Measurements from ENCODE around the gene ELL2. TPM values are rescaled to one million over a fixed set of nuclear protein-coding genes. Genes with fewer than 3 reads are reported as not detected.
A peak's percentile ranks its signal among the peaks of the same experiment; 100 is the strongest.

The ELL2 gene
- total and polyA plus RNA-seq, 2 donors (not counting 1 experiment from before 2014, with no cell fraction given) = 68.5 to 121 TPM

DNA sequence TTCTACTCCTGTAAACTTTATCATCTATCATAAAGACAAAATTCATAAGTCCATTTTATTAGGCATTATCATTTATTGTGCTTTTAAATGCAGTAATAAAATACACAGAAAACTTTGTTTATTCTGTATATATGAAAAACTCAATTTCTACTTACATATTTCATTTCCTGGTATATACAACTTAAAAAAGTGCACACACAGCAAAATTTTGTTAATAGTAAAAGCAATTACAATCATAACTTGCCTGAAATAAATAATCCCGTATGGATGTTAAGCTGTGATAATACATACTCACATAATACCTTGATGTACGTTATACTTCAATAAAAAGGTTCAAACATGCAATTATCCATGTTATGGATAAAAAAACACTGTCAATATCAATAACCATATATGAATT lies 19.2 kb downstream of the ELL2 start:
- Histone ChIP-seq H3K79me2 (ENCODE audit: control insufficient read depth, insufficient read depth, low read length) (peaks cover 93% of the 10 kb centered on the region), H3K9me3 (ENCODE audit: control insufficient read depth, insufficient read depth, low read depth, low read length) (no peaks in the 10 kb centered on the region), H4K20me1 (ENCODE audit: control insufficient read depth, extremely low read depth, insufficient read depth, low read length) (peaks cover 3% of the 10 kb centered on the region), H3K27ac (ENCODE audit: insufficient read depth, low read length) (no peak overlapping the region), H3K4me1 (ENCODE audit: control insufficient read depth, extremely low read depth, insufficient read depth, low read length) (peaks cover 3% of the 10 kb centered on the region), H3K27me3 (ENCODE audit: control insufficient read depth, insufficient read depth, low read length) (no peaks in the 10 kb centered on the region), H2AFZ (ENCODE audit: low read length) (no peak overlapping the region), H3K9ac (ENCODE audit: insufficient read depth, low read length) (no peak overlapping the region), H3K4me3 (replicated peaks in 1 of 4; ENCODE audit: control extremely low read depth in 1 of 4, insufficient read depth in 1 of 4, low read depth in 3 of 4, low read length in 4 of 4) (no peak overlapping the region), H3K4me2 (ENCODE audit: extremely low read depth, insufficient read depth, low read length) (no peak overlapping the region), H3K36me3 (ENCODE audit: control insufficient read depth, insufficient read depth, low read length) (peaks cover 2% of the 10 kb centered on the region)
- DNase-seq (ENCODE audit: low read depth in 2 of 2) = no peak
- TF ChIP-seq, protein P1, sequence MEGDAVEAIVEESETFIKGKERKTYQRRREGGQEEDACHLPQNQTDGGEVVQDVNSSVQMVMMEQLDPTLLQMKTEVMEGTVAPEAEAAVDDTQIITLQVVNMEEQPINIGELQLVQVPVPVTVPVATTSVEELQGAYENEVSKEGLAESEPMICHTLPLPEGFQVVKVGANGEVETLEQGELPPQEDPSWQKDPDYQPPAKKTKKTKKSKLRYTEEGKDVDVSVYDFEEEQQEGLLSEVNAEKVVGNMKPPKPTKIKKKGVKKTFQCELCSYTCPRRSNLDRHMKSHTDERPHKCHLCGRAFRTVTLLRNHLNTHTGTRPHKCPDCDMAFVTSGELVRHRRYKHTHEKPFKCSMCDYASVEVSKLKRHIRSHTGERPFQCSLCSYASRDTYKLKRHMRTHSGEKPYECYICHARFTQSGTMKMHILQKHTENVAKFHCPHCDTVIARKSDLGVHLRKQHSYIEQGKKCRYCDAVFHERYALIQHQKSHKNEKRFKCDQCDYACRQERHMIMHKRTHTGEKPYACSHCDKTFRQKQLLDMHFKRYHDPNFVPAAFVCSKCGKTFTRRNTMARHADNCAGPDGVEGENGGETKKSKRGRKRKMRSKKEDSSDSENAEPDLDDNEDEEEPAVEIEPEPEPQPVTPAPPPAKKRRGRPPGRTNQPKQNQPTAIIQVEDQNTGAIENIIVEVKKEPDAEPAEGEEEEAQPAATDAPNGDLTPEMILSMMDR (conservative IDR thresholded peaks at IDR 0.05 in 1 of 2, IDR thresholded peaks at IDR 0.05 in 1 of 2; ENCODE audit: low read depth in 1 of 2, low read length in 2 of 2) = no peak
- TF ChIP-seq EZH2 (IDR thresholded peaks at IDR 0.05; ENCODE audit: low read length, missing control alignments) = no peak

DNA sequence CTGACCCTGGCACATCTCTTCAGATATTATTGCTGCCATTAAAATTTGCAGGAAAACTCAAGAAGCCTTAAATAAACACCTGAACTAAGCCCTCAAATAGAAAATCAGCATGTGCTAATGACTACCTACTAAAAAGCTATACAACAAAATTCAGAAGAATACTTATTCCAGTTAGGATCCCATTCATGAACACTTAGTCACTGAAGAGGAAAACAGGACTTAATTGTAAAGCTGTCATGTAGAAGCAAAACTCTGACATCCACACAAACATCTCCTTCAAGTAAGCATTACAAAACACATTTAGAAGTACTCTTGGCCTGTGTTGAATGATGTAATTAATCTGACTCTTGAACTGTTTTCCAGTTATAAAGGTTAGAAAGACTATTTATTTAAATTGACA lies 19.9 kb downstream of the ELL2 start:
- H3K4me2 ChIP-seq (ENCODE audit: extremely low read depth, insufficient read depth, low read length) = no peak overlapping the region
- H3K79me2 ChIP-seq (ENCODE audit: control insufficient read depth, insufficient read depth, low read length) = peaks cover 91% of the 10 kb centered on the region

DNA sequence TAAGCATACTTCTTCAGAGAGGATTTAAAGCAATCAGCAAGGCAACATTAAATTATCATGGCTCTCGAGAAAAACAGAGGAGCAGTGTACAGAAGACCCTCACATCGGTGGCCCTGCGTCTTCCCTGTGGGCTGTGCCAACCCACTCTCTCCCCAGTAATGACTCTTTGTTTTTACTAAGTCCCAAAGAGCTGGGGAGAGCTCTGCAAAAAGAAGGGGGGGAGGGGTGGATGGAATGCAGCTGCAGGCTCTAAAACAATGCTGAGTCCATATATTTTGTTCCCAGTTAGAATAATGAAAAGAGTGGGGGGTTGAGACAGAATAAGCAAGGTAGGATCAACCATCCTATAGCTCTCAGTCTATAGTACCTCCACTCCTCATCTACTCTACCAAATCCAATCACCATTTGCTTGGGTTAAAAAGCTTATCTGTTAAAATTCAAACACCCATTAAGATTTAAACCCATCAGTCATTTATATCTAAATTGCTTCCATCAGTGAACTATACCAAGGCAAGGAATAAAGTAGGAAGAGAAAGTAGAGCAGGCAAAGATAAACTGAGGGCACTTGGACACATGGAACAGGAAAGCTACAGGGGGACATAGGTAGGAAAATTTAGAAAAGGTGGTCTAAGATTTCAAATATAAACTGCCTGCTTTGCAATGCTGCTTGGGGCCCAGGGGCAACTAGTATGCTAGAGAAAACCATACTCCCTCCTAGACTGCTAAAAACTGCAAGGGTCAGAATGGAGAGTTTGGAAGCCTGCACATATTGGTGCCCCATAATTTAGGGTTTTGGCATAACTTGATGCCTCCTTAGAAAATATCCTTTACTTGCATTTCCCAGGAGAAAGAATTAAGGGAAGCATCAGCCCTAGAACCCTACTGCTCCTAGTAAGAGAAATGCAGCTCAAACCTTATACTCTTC lies 20.6 kb downstream of the ELL2 start:
- Histone ChIP-seq H3K4me3 (replicated peaks in 1 of 4; ENCODE audit: control extremely low read depth in 1 of 4, insufficient read depth in 1 of 4, low read depth in 3 of 4, low read length in 4 of 4) (no peak overlapping the region), H3K9ac (ENCODE audit: insufficient read depth, low read length) (no peak overlapping the region), H3K4me2 (ENCODE audit: extremely low read depth, insufficient read depth, low read length) (no peak overlapping the region), H3K4me1 (ENCODE audit: control insufficient read depth, extremely low read depth, insufficient read depth, low read length) (peaks cover 3% of the 10 kb centered on the region), H2AFZ (ENCODE audit: low read length) (no peak overlapping the region), H3K9me3 (ENCODE audit: control insufficient read depth, insufficient read depth, low read depth, low read length) (no peaks in the 10 kb centered on the region), H3K36me3 (ENCODE audit: control insufficient read depth, insufficient read depth, low read length) (peaks cover under 1% of the 10 kb centered on the region), H4K20me1 (ENCODE audit: control insufficient read depth, extremely low read depth, insufficient read depth, low read length) (peaks cover 3% of the 10 kb centered on the region), H3K27ac (ENCODE audit: insufficient read depth, low read length) (no peak overlapping the region), H3K27me3 (ENCODE audit: control insufficient read depth, insufficient read depth, low read length) (no peaks in the 10 kb centered on the region), H3K79me2 (ENCODE audit: control insufficient read depth, insufficient read depth, low read length) (peaks cover 88% of the 10 kb centered on the region)
- DNase-seq (ENCODE audit: low read depth in 2 of 2) = peak in 1 of 2 donors; percentile 47
- TF ChIP-seq, protein P1 (conservative IDR thresholded peaks at IDR 0.05 in 1 of 2, IDR thresholded peaks at IDR 0.05 in 1 of 2; ENCODE audit: low read depth in 1 of 2, low read length in 2 of 2) = no peak

More for the DNA sequence above, 19.9 kb downstream of the ELL2 start:
- Histone ChIP-seq H3K36me3 (ENCODE audit: control insufficient read depth, insufficient read depth, low read length) (peaks cover 2% of the 10 kb centered on the region), H4K20me1 (ENCODE audit: control insufficient read depth, extremely low read depth, insufficient read depth, low read length) (peaks cover 3% of the 10 kb centered on the region), H3K9ac (ENCODE audit: insufficient read depth, low read length) (no peak overlapping the region), H3K27ac (ENCODE audit: insufficient read depth, low read length) (no peak overlapping the region), H3K9me3 (ENCODE audit: control insufficient read depth, insufficient read depth, low read depth, low read length) (no peaks in the 10 kb centered on the region), H3K4me3 (replicated peaks in 1 of 4; ENCODE audit: control extremely low read depth in 1 of 4, insufficient read depth in 1 of 4, low read depth in 3 of 4, low read length in 4 of 4) (no peak overlapping the region), H3K4me1 (ENCODE audit: control insufficient read depth, extremely low read depth, insufficient read depth, low read length) (peaks cover 3% of the 10 kb centered on the region), H3K27me3 (ENCODE audit: control insufficient read depth, insufficient read depth, low read length) (no peaks in the 10 kb centered on the region), H2AFZ (ENCODE audit: low read length) (no peak overlapping the region)
- DNase-seq (ENCODE audit: low read depth in 2 of 2) = no peak
- no peak for TF ChIP-seq EZH2 (IDR thresholded peaks at IDR 0.05; ENCODE audit: low read length, missing control alignments)
- TF ChIP-seq, protein P1 (conservative IDR thresholded peaks at IDR 0.05 in 1 of 2, IDR thresholded peaks at IDR 0.05 in 1 of 2; ENCODE audit: low read depth in 1 of 2, low read length in 2 of 2) = no peak

Measured in fibroblast of lung (primary cell).